ENCODE results near the gene RAMP1.

The RAMP1 gene

GRCh38 chr2:237895544-237896506, 36.4 kb downstream of the RAMP1 start:
- ATAC-seq (no peak), DNase-seq (no peak)

GRCh38 chr2:237896507-237896892, 37.1 kb downstream of the RAMP1 start:
- DNase-seq (no peak), ATAC-seq (no peak)

- ATAC-seq = no peak
- no peak for DNase-seq
Measured at GRCh38 chr2:237896956-237897355, 37.5 kb downstream of the RAMP1 start.

- no peak for DNase-seq
- ATAC-seq = no peak
Measured at GRCh38 chr2:237898057-237898414, 38.6 kb downstream of the RAMP1 start.

GRCh38 chr2:237900891-237901831, 41.7 kb downstream of the RAMP1 start:
- DNase-seq (no peak), ATAC-seq (peak; percentile 31)

GRCh38 chr2:237901932-237902850, 42.8 kb downstream of the RAMP1 start:
- ATAC-seq = no peak
- peak; percentile 33 for DNase-seq

- DNase-seq = peak; percentile 57
- peak; percentile 65 for ATAC-seq
Measured at GRCh38 chr2:237904831-237905599, 45.6 kb downstream of the RAMP1 start.

- DNase-seq (no peak), ATAC-seq (no peak)
Measured at GRCh38 chr2:237907144-237907543, 47.7 kb downstream of the RAMP1 start.

GRCh38 chr2:237909075-237909695, 49.8 kb downstream of the RAMP1 start:
- DNase-seq (no peak), ATAC-seq (no peak)

GRCh38 chr2:237909801-237910475, 50.5 kb downstream of the RAMP1 start:
- no peak for DNase-seq

GRCh38 chr2:237910576-237911362, 51.3 kb downstream of the RAMP1 start:
- ATAC-seq = no peak

More at GRCh38 chr2:237909801-237910475, 50.5 kb downstream of the RAMP1 start:
- no peak for ATAC-seq

GRCh38 chr2:237911363-237912017, 52.1 kb downstream of the RAMP1 start:
- ATAC-seq = no peak
- DNase-seq = no peak

More at GRCh38 chr2:237910576-237911362, 51.3 kb downstream of the RAMP1 start:
- no peak for DNase-seq

- ATAC-seq = no peak
- DNase-seq = no peak
Measured at GRCh38 chr2:237912271-237913192, 53.1 kb downstream of the RAMP1 start.

GRCh38 chr2:237913193-237913917, 53.9 kb downstream of the RAMP1 start:
- no peak for ATAC-seq
- no peak for DNase-seq

- DNase-seq = no peak
- no peak for ATAC-seq
Measured at GRCh38 chr2:237915576-237915975, 56.2 kb downstream of the RAMP1 start.

- no peak for ATAC-seq
- no peak for DNase-seq
Measured at GRCh38 chr2:237916296-237916695, 56.9 kb downstream of the RAMP1 start.
